H9 (cell line): ENCODE measurements around the gene RMDN2. TPM values are rescaled to one million over a fixed set of nuclear protein-coding genes. Genes with fewer than 3 reads are reported as not detected.

Source experiments
- DNase-seq: peaks from one replicate; pipeline ENCODE4 v3.0.0-alpha.2; 2017
- H2AFZ ChIP-seq: one replicate; pipeline ENCODE4 v1.6.1; 2013; ENCODE audit warnings: mild to moderate bottlenecking, low read length, control low read depth, moderate library complexity
- H2AK5ac ChIP-seq: 2 replicates; pipeline ENCODE4 v1.6.1; 2013; ENCODE audit warnings: low read length, control low read depth, mixed read lengths; ENCODE audit not compliant: insufficient read length
- H2BK120ac ChIP-seq: one replicate; pipeline ENCODE4 v1.6.1; 2013; ENCODE audit warnings: low read depth, mild to moderate bottlenecking, low read length, control low read depth, inconsistent platforms; ENCODE audit not compliant: poor library complexity, severe bottlenecking
- H2BK12ac ChIP-seq: 2 replicates; pipeline ENCODE4 v1.6.1; 2013; ENCODE audit warnings: low read length, control low read depth, mixed read lengths, low read depth; ENCODE audit not compliant: insufficient read length
- H2BK15ac ChIP-seq: 2 replicates; pipeline ENCODE4 v1.6.1; 2013; ENCODE audit warnings: low read depth, low read length, control low read depth
- H2BK20ac ChIP-seq: one replicate; pipeline ENCODE4 v1.6.1; 2013; ENCODE audit warnings: low read depth, mild to moderate bottlenecking, low read length, control low read depth, inconsistent platforms; ENCODE audit not compliant: poor library complexity, severe bottlenecking
- H2BK5ac ChIP-seq: 2 replicates; pipeline ENCODE4 v1.6.1; 2013; ENCODE audit warnings: low read length, control low read depth, mixed read lengths; ENCODE audit not compliant: insufficient read length
- H3K14ac ChIP-seq: 2 replicates; pipeline ENCODE4 v1.6.1; 2013; ENCODE audit warnings: low read length, control low read depth; ENCODE audit not compliant: insufficient read depth
- H3K18ac ChIP-seq: 2 replicates; pipeline ENCODE4 v1.6.1; 2013; ENCODE audit warnings: low read depth, mild to moderate bottlenecking, mixed read lengths, low read length, control low read depth; ENCODE audit not compliant: insufficient read length
- H3K23ac ChIP-seq: 2 replicates; pipeline ENCODE4 v1.6.1; 2013; ENCODE audit warnings: low read length, control low read depth, mixed read lengths, low read depth; ENCODE audit not compliant: insufficient read length
- H3K23me2 ChIP-seq: 2 replicates; pipeline ENCODE4 v1.6.1; 2013; ENCODE audit warnings: low read depth, mild to moderate bottlenecking, mixed read lengths, low read length, control low read depth; ENCODE audit not compliant: insufficient read length, poor library complexity, severe bottlenecking
- H3K27ac ChIP-seq: 2 replicates; pipeline ENCODE4 v1.5.1; 2013; ENCODE audit warnings: low read length, control low read depth, mixed read lengths, low read depth; ENCODE audit not compliant: insufficient read length
- H3K27me3 ChIP-seq: 2 replicates; pipeline ENCODE4 v1.6.1; 2013; ENCODE audit warnings: low read length, control low read depth, inconsistent platforms; ENCODE audit not compliant: insufficient read depth
- H3K4ac ChIP-seq: 2 replicates; pipeline ENCODE4 v1.6.1; 2013; ENCODE audit warnings: low read depth, mild to moderate bottlenecking, control low read depth, inconsistent platforms, low read length, moderate library complexity
- H3K4me1 ChIP-seq: 2 replicates; pipeline ENCODE4 v1.6.1; 2013; ENCODE audit warnings: low read length, control low read depth, inconsistent platforms; ENCODE audit not compliant: insufficient read depth
- H3K4me2 ChIP-seq: 2 replicates; pipeline ENCODE4 v1.6.1; 2013; ENCODE audit warnings: low read length, control low read depth, mixed read lengths; ENCODE audit not compliant: insufficient read length, insufficient read depth
- H3K56ac ChIP-seq: 2 replicates; pipeline ENCODE4 v1.6.1; 2013; ENCODE audit warnings: low read depth, mild to moderate bottlenecking, mixed read lengths, low read length, control low read depth; ENCODE audit not compliant: insufficient read length
- H3K79me1 ChIP-seq: 2 replicates; pipeline ENCODE4 v1.6.1; 2013; ENCODE audit warnings: low read depth, mild to moderate bottlenecking, moderate library complexity, low read length, control low read depth, inconsistent platforms; ENCODE audit not compliant: insufficient read depth, poor library complexity, severe bottlenecking
- H3K79me2 ChIP-seq: 2 replicates; pipeline ENCODE4 v1.6.1; 2013; ENCODE audit warnings: low read length, control low read depth, inconsistent platforms; ENCODE audit not compliant: insufficient read depth
- H3K9ac ChIP-seq: 2 replicates; pipeline ENCODE4 v1.6.1; 2013; ENCODE audit warnings: low read length, control low read depth, mixed read lengths; ENCODE audit not compliant: insufficient read length; ENCODE audit errors: extremely low read depth
- H3K9me3 ChIP-seq: one replicate; pipeline ENCODE4 v1.6.1; 2013; ENCODE audit warnings: low read depth, low read length, inconsistent platforms; ENCODE audit not compliant: control insufficient read depth
- H3T11ph ChIP-seq: one replicate; pipeline ENCODE4 v1.6.1; 2013; ENCODE audit warnings: mild to moderate bottlenecking, low read length, control low read depth, inconsistent platforms
- H4K20me1 ChIP-seq: one replicate; pipeline ENCODE4 v1.6.1; 2013; ENCODE audit not compliant: control insufficient read depth, insufficient read length, insufficient read depth
- H4K5ac ChIP-seq: 2 replicates; pipeline ENCODE4 v1.6.1; 2013; ENCODE audit warnings: low read depth, mild to moderate bottlenecking, mixed read lengths, low read length, control low read depth; ENCODE audit not compliant: insufficient read length
- H4K8ac ChIP-seq: replicated peaks from 2 replicates; pipeline ENCODE4 v1.6.1; 2013; ENCODE audit warnings: low read length, control low read depth, mixed read lengths, low read depth; ENCODE audit not compliant: insufficient read length
- H4K91ac ChIP-seq: 2 replicates; pipeline ENCODE4 v1.6.1; 2013; ENCODE audit warnings: low read depth, mild to moderate bottlenecking, moderate library complexity, mixed read lengths, low read length, control low read depth; ENCODE audit not compliant: insufficient read length
- H3K27ac Mint-ChIP-seq, 3 experiments: 2 replicates in 2 of 3; 3 replicates in 1 of 3; pipeline ENCODE4 v1.8.0; 2020 to 2021; ENCODE audit warnings: mixed read lengths in 3 of 3, mild to moderate bottlenecking in 1 of 3, moderate library complexity in 1 of 3
- H3K27me3 Mint-ChIP-seq: 2 replicates; pipeline ENCODE4 v1.8.0; 2021; ENCODE audit warnings: low read depth, mild to moderate bottlenecking, moderate library complexity, mixed read lengths
- H3K36me3 Mint-ChIP-seq, 3 experiments: 2 replicates in 2 of 3; 3 replicates in 1 of 3; pipeline ENCODE4 v1.8.0; 2020 to 2021; ENCODE audit warnings: low read depth in 3 of 3, mixed read lengths in 3 of 3; ENCODE audit not compliant: insufficient read depth in 1 of 3
- H3K4me1 Mint-ChIP-seq, 2 experiments: 2 replicates each; pipeline ENCODE4 v1.8.0; 2020; ENCODE audit warnings: mixed read lengths in 2 of 2
- H3K4me3 Mint-ChIP-seq, 2 experiments: 2 replicates in 1 of 2; 3 replicates in 1 of 2; pipeline ENCODE4 v1.8.0; 2020 to 2021; ENCODE audit warnings: mild to moderate bottlenecking in 2 of 2, mixed read lengths in 2 of 2, moderate library complexity in 1 of 2
- H3K9me3 Mint-ChIP-seq, 2 experiments: 2 replicates in 1 of 2; 3 replicates in 1 of 2; pipeline ENCODE4 v1.8.0; 2020; ENCODE audit warnings: mild to moderate bottlenecking in 2 of 2, mixed read lengths in 2 of 2, moderate library complexity in 1 of 2
- WGBS: extraction: QIAGEN DNeasy Blood & Tissue Kit; methylation state at CpG from one replicate; pipeline ENCODE4 v1.1.7; 2013; ENCODE audit warnings: missing lambda C conversion rate, low lambda C conversion rate, mixed read lengths; ENCODE audit not compliant: insufficient read length; ENCODE audit errors: extremely low coverage; 5-methylcytosine and 5-hydroxymethylcytosine counted together
- total RNA-seq: library from RNA; stranded (reverse); gene quantifications from 2 replicates; pipeline ENCODE4 v1.2.1, GENCODE V29; 2021
- TF ChIP-seq, protein P1 (sequence below): fragments of 200-600 bp; sonication (generic); conservative IDR thresholded peaks from 3 replicates; pipeline ENCODE4 v1.8.0; 2021; ENCODE audit warnings: antibody characterized with exemption, mild to moderate bottlenecking

The RMDN2 gene
- total RNA-seq, 1 experiment from 2014 or later, result 2.8 TPM

DNA sequence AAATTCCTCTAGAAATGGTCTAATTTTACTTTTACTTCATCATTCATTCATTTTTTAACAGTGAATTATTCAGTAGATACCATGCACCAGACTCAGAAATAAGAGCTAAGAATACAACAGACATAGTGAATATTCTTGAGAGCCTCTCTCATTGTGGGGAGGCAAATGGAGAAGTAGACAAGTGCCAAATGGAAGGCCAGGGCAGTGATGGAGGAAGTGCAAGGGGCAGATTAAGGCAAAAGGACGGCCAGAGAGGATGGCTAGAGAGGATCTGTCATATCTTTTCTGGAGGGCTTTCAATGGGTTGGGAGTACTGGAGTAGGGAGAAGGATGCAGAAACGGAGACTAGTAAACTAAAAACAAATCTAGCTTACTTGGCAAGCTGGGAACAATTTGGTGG, 19.0 kb upstream of the RMDN2 start:
- no peak overlapping the region for H3K9ac ChIP-seq
- H3K9me3 ChIP-seq, result no peaks in the 10 kb centered on the region
- H3K56ac ChIP-seq, result no peak overlapping the region
- no peak overlapping the region for H4K8ac ChIP-seq
- no peaks in the 10 kb centered on the region for H3K27me3 Mint-ChIP-seq
- no peak overlapping the region for H2BK15ac ChIP-seq
- H4K5ac ChIP-seq, result no peak overlapping the region
- peaks cover 3 to 4% of the 10 kb centered on the region in 2 experiments; a peak in 4 of 5 replicates for H3K9me3 Mint-ChIP-seq
- H3K18ac ChIP-seq, result no peak overlapping the region
- H3K23me2 ChIP-seq, result no peaks in the 10 kb centered on the region
- no peak overlapping the region for H3T11ph ChIP-seq
- H2BK5ac ChIP-seq, result no peak overlapping the region
- H2BK20ac ChIP-seq, result no peak overlapping the region
- H3K4ac ChIP-seq, result no peak overlapping the region
- no peaks in the 10 kb centered on the region for H3K4me1 ChIP-seq
- H3K79me1 ChIP-seq, result no peaks in the 10 kb centered on the region
- DNase-seq, result no peak
- H2AK5ac ChIP-seq, result no peak overlapping the region
- no peak overlapping the region for H3K4me2 ChIP-seq
- H3K27me3 ChIP-seq, result no peaks in the 10 kb centered on the region
- no peak overlapping the region for H3K27ac Mint-ChIP-seq
- no peak overlapping the region for H2BK12ac ChIP-seq
- H3K23ac ChIP-seq, result no peak overlapping the region
- peaks cover 5 to 9% of the 10 kb centered on the region in 2 experiments for H3K4me1 Mint-ChIP-seq
- no peak overlapping the region for H3K27ac ChIP-seq
- no peaks in the 10 kb centered on the region for H3K79me2 ChIP-seq
- no peak overlapping the region for H3K4me3 Mint-ChIP-seq
- H4K91ac ChIP-seq, result no peak overlapping the region
- H4K20me1 ChIP-seq, result no peaks in the 10 kb centered on the region
- peaks cover 0 to 4% (median 0%) of the 10 kb centered on the region in 3 experiments; a peak in 4 of 7 replicates for H3K36me3 Mint-ChIP-seq
- TF ChIP-seq, protein P1, sequence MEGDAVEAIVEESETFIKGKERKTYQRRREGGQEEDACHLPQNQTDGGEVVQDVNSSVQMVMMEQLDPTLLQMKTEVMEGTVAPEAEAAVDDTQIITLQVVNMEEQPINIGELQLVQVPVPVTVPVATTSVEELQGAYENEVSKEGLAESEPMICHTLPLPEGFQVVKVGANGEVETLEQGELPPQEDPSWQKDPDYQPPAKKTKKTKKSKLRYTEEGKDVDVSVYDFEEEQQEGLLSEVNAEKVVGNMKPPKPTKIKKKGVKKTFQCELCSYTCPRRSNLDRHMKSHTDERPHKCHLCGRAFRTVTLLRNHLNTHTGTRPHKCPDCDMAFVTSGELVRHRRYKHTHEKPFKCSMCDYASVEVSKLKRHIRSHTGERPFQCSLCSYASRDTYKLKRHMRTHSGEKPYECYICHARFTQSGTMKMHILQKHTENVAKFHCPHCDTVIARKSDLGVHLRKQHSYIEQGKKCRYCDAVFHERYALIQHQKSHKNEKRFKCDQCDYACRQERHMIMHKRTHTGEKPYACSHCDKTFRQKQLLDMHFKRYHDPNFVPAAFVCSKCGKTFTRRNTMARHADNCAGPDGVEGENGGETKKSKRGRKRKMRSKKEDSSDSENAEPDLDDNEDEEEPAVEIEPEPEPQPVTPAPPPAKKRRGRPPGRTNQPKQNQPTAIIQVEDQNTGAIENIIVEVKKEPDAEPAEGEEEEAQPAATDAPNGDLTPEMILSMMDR, result no peak
- WGBS, result no CpG with 5 or more reads among the region's 2 CpGs
- no peak overlapping the region for H2BK120ac ChIP-seq
- no peak overlapping the region for H3K14ac ChIP-seq
- no peak overlapping the region for H2AFZ ChIP-seq
